GM19240 (cell line): ENCODE results near the gene PDE4B.
"Not testable (repeated sequence)": the region's sequence is repeated elsewhere in the genome, so short reads cannot be mapped to it uniquely, and the experiment has no call there.

Source experiments
- DNase-seq: peaks from one replicate; pipeline ENCODE4 v3.0.0; 2011; ENCODE audit warnings: low spot score; ENCODE audit not compliant: insufficient read length

The PDE4B gene

DNA sequence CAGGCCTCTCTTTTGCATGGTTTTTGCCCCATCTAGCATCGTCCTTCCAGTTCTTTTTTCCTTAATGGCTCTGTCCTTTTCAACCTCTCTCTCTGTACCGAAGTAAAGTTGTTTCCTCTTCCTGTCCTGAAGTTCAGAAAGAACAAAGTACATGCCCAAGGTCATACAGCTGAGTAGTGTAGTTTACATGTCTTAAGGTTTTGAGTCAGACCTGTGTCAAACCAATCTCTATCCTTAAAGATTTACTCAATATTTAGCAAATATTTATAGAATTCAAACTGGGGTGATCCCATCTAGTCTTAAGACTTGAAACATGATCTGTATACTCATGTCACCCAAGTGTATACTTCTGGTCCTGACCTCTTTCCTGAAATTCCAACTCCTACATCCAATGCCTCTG is 622.6 kb downstream of the PDE4B start:
- no peak for DNase-seq

GRCh38 chr1:66415866-66416265 is 623.2 kb downstream of the PDE4B start:
- no peak for DNase-seq

- DNase-seq: no peak
Measured at GRCh38 chr1:66416295-66416694, 623.6 kb downstream of the PDE4B start.

GRCh38 chr1:66418021-66418420 is 625.3 kb downstream of the PDE4B start:
- DNase-seq: no peak

GRCh38 chr1:66420171-66420570 is 627.5 kb downstream of the PDE4B start:
- not testable (repeated sequence) for DNase-seq

DNA sequence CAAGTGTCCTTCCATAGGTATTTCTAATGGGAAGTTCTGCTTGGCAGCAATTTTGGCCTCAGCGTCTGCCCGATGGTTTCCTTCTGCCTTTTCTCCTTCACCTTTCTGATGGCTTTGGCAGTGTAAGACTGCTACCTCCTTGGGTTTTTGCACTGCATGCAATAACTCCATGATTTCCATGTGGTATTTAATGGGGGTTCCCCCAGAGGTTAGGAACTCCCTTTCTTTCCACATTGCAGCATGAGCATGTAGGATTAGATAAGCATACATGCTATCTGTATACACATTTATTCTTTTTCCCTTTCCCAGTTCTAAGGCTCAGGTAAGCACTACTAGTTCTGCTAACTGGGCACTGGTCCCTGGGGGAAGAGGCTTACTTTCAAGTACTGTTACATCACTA is 628.2 kb downstream of the PDE4B start:
- DNase-seq: not testable (repeated sequence)

DNA sequence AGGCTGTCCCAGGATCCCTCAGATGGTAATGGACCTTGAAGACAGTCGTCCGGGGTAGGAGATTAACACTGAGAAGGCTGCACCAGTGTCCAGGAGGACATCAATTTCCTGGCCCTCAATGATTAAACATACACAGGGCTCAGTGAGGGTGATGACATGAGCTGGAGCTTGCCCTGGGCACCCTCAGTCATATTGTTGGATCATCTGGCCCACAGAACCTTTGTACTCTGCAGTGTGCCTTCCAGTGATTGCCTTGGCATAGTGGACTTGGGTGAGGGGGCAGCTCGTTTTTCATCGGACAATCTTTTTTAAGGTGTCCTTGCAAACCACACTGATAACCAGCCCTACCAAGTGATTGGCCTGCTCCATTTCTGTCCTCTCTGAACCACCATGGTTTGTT is 630.1 kb downstream of the PDE4B start:
- DNase-seq: no peak
